ENCODE results near the gene SLC45A2. TPM values are rescaled to one million over a fixed set of nuclear protein-coding genes. Genes with fewer than 3 reads are reported as not detected.

SLC45A2 gene
- total RNA-seq, 1 experiment from 2014 or later = 0.28 TPM

DNA sequence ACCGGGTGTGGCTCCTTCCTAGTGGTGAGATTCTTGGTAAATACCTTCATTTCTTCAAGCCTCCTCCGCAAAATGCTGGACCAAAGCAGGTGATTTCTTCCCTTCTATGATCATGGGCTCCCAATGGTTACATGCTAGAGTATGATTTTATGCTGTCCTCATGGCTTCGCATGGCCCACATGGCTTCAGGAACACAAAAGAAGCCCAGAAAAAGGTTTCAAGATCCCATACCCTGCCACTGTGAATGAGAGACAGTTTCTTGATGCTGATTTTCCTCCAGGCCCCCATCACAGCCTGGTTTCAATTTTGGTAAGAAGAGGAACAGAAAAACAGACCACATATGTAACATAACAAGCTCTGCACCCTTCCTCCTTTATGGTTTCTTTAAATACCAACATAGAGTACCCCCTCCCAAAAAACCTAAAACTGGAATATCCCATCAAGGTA lies 50.7 kb downstream of the SLC45A2 start:
- DNase-seq (ENCODE audit: low spot score) = no peak
- Histone ChIP-seq H3K4me3 (ENCODE audit: low read depth, low read length, poor library complexity, severe bottlenecking) (no peak overlapping the region), H3K27me3 (replicated peaks; ENCODE audit: insufficient read depth, low read depth, low read length, poor library complexity) (peaks cover 35% of the 10 kb centered on the region), H3K36me3 (ENCODE audit: insufficient read depth, low read length, poor library complexity, severe bottlenecking) (no peaks in the 10 kb centered on the region), H3K4me1 (ENCODE audit: insufficient read depth, low read length, poor library complexity, severe bottlenecking) (no peaks in the 10 kb centered on the region), H3K27ac (ENCODE audit: low read depth, low read length, poor library complexity, severe bottlenecking) (no peak overlapping the region), H3K9me3 (ENCODE audit: low read depth, low read length, poor library complexity, severe bottlenecking) (no peaks in the 10 kb centered on the region)
- POLR2A ChIA-PET (ENCODE audit: low non-redundant PET) = no interaction called here
- intact Hi-C loops (cut with micrococcal nuclease; ENCODE audit: unreplicated experiment) = loop anchor here (1.0 to 2.0 kb wide), 3 partner anchors 345 to 497 kb away; no protein-coding TSS in a partner anchor
- no peak for TF ChIP-seq EZH2 (IDR thresholded peaks at IDR 0.05; ENCODE audit: borderline replicate concordance, low read depth, low read length, poor library complexity, severe bottlenecking)
- no peak for TF ChIP-seq CTCF (conservative IDR thresholded peaks at IDR 0.05; ENCODE audit: low read depth, low read length)
- CTCF ChIA-PET = interaction anchor here (0.7 to 2.4 kb wide), 2 partner anchors 199 to 498 kb away, joined by 3 to 9 read pairs; no protein-coding TSS in a partner anchor
- BruUV-seq (replicated peaks) = no TSS peak

GRCh38 chr5:33931136-33931535 lies 53.4 kb downstream of the SLC45A2 start:
- H3K27me3 ChIP-seq (replicated peaks; ENCODE audit: insufficient read depth, low read depth, low read length, poor library complexity) = peaks cover 9% of the 10 kb centered on the region
- no peak for DNase-seq (ENCODE audit: low spot score)
- no TSS peak for BruUV-seq (replicated peaks)
- no peak overlapping the region for H3K4me3 ChIP-seq (ENCODE audit: low read depth, low read length, poor library complexity, severe bottlenecking)
- H3K36me3 ChIP-seq (ENCODE audit: insufficient read depth, low read length, poor library complexity, severe bottlenecking) = no peaks in the 10 kb centered on the region
- POLR2A ChIA-PET (ENCODE audit: low non-redundant PET) = no interaction called here
- H3K9me3 ChIP-seq (ENCODE audit: low read depth, low read length, poor library complexity, severe bottlenecking) = no peaks in the 10 kb centered on the region
- intact Hi-C loops (cut with micrococcal nuclease; ENCODE audit: unreplicated experiment) = no loop called here
- CTCF ChIA-PET = no interaction called here
- H3K27ac ChIP-seq (ENCODE audit: low read depth, low read length, poor library complexity, severe bottlenecking) = no peak overlapping the region
- no peaks in the 10 kb centered on the region for H3K4me1 ChIP-seq (ENCODE audit: insufficient read depth, low read length, poor library complexity, severe bottlenecking)
- TF ChIP-seq CTCF (conservative IDR thresholded peaks at IDR 0.05; ENCODE audit: low read depth, low read length) (no peak), EZH2 (IDR thresholded peaks at IDR 0.05; ENCODE audit: borderline replicate concordance, low read depth, low read length, poor library complexity, severe bottlenecking) (no peak)

GRCh38 chr5:33929925-33930690 lies 54.4 kb downstream of the SLC45A2 start:
- TF ChIP-seq EZH2 (IDR thresholded peaks at IDR 0.05; ENCODE audit: borderline replicate concordance, low read depth, low read length, poor library complexity, severe bottlenecking) = no peak
- Histone ChIP-seq H3K36me3 (ENCODE audit: insufficient read depth, low read length, poor library complexity, severe bottlenecking) (no peaks in the 10 kb centered on the region), H3K4me3 (ENCODE audit: low read depth, low read length, poor library complexity, severe bottlenecking) (no peak overlapping the region), H3K27me3 (replicated peaks; ENCODE audit: insufficient read depth, low read depth, low read length, poor library complexity) (no peaks in the 10 kb centered on the region), H3K9me3 (ENCODE audit: low read depth, low read length, poor library complexity, severe bottlenecking) (no peaks in the 10 kb centered on the region), H3K27ac (ENCODE audit: low read depth, low read length, poor library complexity, severe bottlenecking) (no peak overlapping the region), H3K4me1 (ENCODE audit: insufficient read depth, low read length, poor library complexity, severe bottlenecking) (no peaks in the 10 kb centered on the region)
- no peak for DNase-seq (ENCODE audit: low spot score)
- POLR2A ChIA-PET (ENCODE audit: low non-redundant PET) = no interaction called here
- BruUV-seq (replicated peaks) = no TSS peak
- intact Hi-C loops (cut with micrococcal nuclease; ENCODE audit: unreplicated experiment) = no loop called here
- CTCF ChIA-PET = no interaction called here

All from A673 (cell line).